ENCODE data around the gene PDF.

The PDF gene

GRCh38 chr16:69329369-69330285 is 761 bp downstream of the PDF start:
- TF ChIP-seq JUND (IDR thresholded peaks at IDR 0.05; ENCODE audit: low read depth), result no peak
- in situ Hi-C loops (cut with HindIII; ENCODE audit: low pct_unique_long_range_greater_than_20kb, low sequenced_read_pairs), result no loop called here
- peak in 1 of 2 experiments; percentile 73 for DNase-seq (ENCODE audit: low read depth in 1 of 2, low spot score in 1 of 2)

- TF ChIP-seq JUND (IDR thresholded peaks at IDR 0.05; ENCODE audit: low read depth), result no peak
- DNase-seq (ENCODE audit: low read depth in 1 of 2, low spot score in 1 of 2), result peak in 1 of 2 experiments; percentile 29
- in situ Hi-C loops (cut with HindIII; ENCODE audit: low pct_unique_long_range_greater_than_20kb, low sequenced_read_pairs), result no loop called here
Measured at GRCh38 chr16:69328854-69329316, 1.5 kb downstream of the PDF start.

- in situ Hi-C loops (cut with HindIII; ENCODE audit: low pct_unique_long_range_greater_than_20kb, low sequenced_read_pairs), result no loop called here
- no peak for TF ChIP-seq JUND (IDR thresholded peaks at IDR 0.05; ENCODE audit: low read depth)
Measured at GRCh38 chr16:69327585-69328310, 2.6 kb downstream of the PDF start.

GRCh38 chr16:69326172-69326873 is 4.1 kb downstream of the PDF start:
- TF ChIP-seq JUND (IDR thresholded peaks at IDR 0.05; ENCODE audit: low read depth), result no peak
- DNase-seq (ENCODE audit: low read depth in 1 of 2, low spot score in 1 of 2), result no peak

More at GRCh38 chr16:69327585-69328310, 2.6 kb downstream of the PDF start:
- no peak for DNase-seq (ENCODE audit: low read depth in 1 of 2, low spot score in 1 of 2)

GRCh38 chr16:69325784-69326171 is 4.6 kb downstream of the PDF start:
- no peak for TF ChIP-seq JUND (IDR thresholded peaks at IDR 0.05; ENCODE audit: low read depth)
- in situ Hi-C loops (cut with HindIII; ENCODE audit: low pct_unique_long_range_greater_than_20kb, low sequenced_read_pairs), result no loop called here

More at GRCh38 chr16:69326172-69326873, 4.1 kb downstream of the PDF start:
- in situ Hi-C loops (cut with HindIII; ENCODE audit: low pct_unique_long_range_greater_than_20kb, low sequenced_read_pairs), result no loop called here

GRCh38 chr16:69324585-69325253 is 5.7 kb downstream of the PDF start:
- DNase-seq (ENCODE audit: low read depth in 1 of 2, low spot score in 1 of 2), result peak in 1 of 2 experiments; percentile 65
- no peak for TF ChIP-seq JUND (IDR thresholded peaks at IDR 0.05; ENCODE audit: low read depth)
- in situ Hi-C loops (cut with HindIII; ENCODE audit: low pct_unique_long_range_greater_than_20kb, low sequenced_read_pairs), result no loop called here

More at GRCh38 chr16:69325784-69326171, 4.6 kb downstream of the PDF start:
- no peak for DNase-seq (ENCODE audit: low read depth in 1 of 2, low spot score in 1 of 2)

- in situ Hi-C loops (cut with HindIII; ENCODE audit: low pct_unique_long_range_greater_than_20kb, low sequenced_read_pairs), result no loop called here
- peak in 1 of 2 experiments; percentile 74 for DNase-seq (ENCODE audit: low read depth in 1 of 2, low spot score in 1 of 2)
- TF ChIP-seq JUND (IDR thresholded peaks at IDR 0.05; ENCODE audit: low read depth), result no peak
Measured at GRCh38 chr16:69324013-69324531, 6.3 kb downstream of the PDF start.

- in situ Hi-C loops (cut with HindIII; ENCODE audit: low pct_unique_long_range_greater_than_20kb, low sequenced_read_pairs), result no loop called here
- no peak for DNase-seq (ENCODE audit: low read depth in 1 of 2, low spot score in 1 of 2)
- TF ChIP-seq JUND (IDR thresholded peaks at IDR 0.05; ENCODE audit: low read depth), result no peak
Measured at GRCh38 chr16:69323415-69323814, 7.0 kb downstream of the PDF start.

GRCh38 chr16:69322343-69322742 is 8.0 kb downstream of the PDF start:
- no peak for DNase-seq (ENCODE audit: low read depth in 1 of 2, low spot score in 1 of 2)
- TF ChIP-seq JUND (IDR thresholded peaks at IDR 0.05; ENCODE audit: low read depth), result no peak
- in situ Hi-C loops (cut with HindIII; ENCODE audit: low pct_unique_long_range_greater_than_20kb, low sequenced_read_pairs), result no loop called here

GRCh38 chr16:69321080-69321479 is 9.3 kb downstream of the PDF start:
- in situ Hi-C loops (cut with HindIII; ENCODE audit: low pct_unique_long_range_greater_than_20kb, low sequenced_read_pairs), result no loop called here

GRCh38 chr16:69320740-69321073 is 9.7 kb downstream of the PDF start:
- TF ChIP-seq JUND (IDR thresholded peaks at IDR 0.05; ENCODE audit: low read depth), result no peak
- DNase-seq (ENCODE audit: low read depth in 1 of 2, low spot score in 1 of 2), result no peak
- in situ Hi-C loops (cut with HindIII; ENCODE audit: low pct_unique_long_range_greater_than_20kb, low sequenced_read_pairs), result no loop called here

More at GRCh38 chr16:69321080-69321479, 9.3 kb downstream of the PDF start:
- no peak for TF ChIP-seq JUND (IDR thresholded peaks at IDR 0.05; ENCODE audit: low read depth)
- DNase-seq (ENCODE audit: low read depth in 1 of 2, low spot score in 1 of 2), result no peak

Measured in T47D (cell line).